Cerebellar cortex (tissue), 1 donor: ENCODE data around the gene SPATA13.

Source experiments
- DNase-seq: peaks from one replicate; pipeline ENCODE4 v3.0.0-alpha.2; 2015; ENCODE audit warnings: low spot score

SPATA13 gene

GRCh38 chr13:24252136-24252535 is 91.6 kb downstream of the SPATA13 start:
- DNase-seq: no peak

GRCh38 chr13:24253520-24254145 is 93.1 kb downstream of the SPATA13 start:
- DNase-seq: no peak

- no peak for DNase-seq
Measured at GRCh38 chr13:24254146-24254841, 93.8 kb downstream of the SPATA13 start.

- DNase-seq: no peak
Measured at GRCh38 chr13:24257497-24257896, 97.0 kb downstream of the SPATA13 start.

GRCh38 chr13:24261566-24261965 is 101.0 kb downstream of the SPATA13 start:
- no peak for DNase-seq

GRCh38 chr13:24263632-24264031 is 103.1 kb downstream of the SPATA13 start:
- no peak for DNase-seq

GRCh38 chr13:24264976-24265375 is 104.5 kb downstream of the SPATA13 start:
- no peak for DNase-seq

GRCh38 chr13:24265453-24265852 is 104.9 kb downstream of the SPATA13 start:
- DNase-seq: no peak

- DNase-seq: no peak
Measured at GRCh38 chr13:24267274-24267673, 106.8 kb downstream of the SPATA13 start.

GRCh38 chr13:24267801-24268200 is 107.3 kb downstream of the SPATA13 start:
- DNase-seq: no peak

- DNase-seq: no peak
Measured at GRCh38 chr13:24269821-24270220, 109.3 kb downstream of the SPATA13 start.

GRCh38 chr13:24270639-24271141 is 110.2 kb downstream of the SPATA13 start:
- peak; percentile 25 for DNase-seq

GRCh38 chr13:24271231-24271600 is 110.7 kb downstream of the SPATA13 start:
- DNase-seq: no peak

- peak; percentile 20 for DNase-seq
Measured at GRCh38 chr13:24271601-24272451, 111.3 kb downstream of the SPATA13 start.

- DNase-seq: no peak
Measured at GRCh38 chr13:24272452-24273161, 112.1 kb downstream of the SPATA13 start.

GRCh38 chr13:24273926-24274325 is 113.4 kb downstream of the SPATA13 start:
- no peak for DNase-seq

GRCh38 chr13:24274452-24275021 is 114.0 kb downstream of the SPATA13 start:
- DNase-seq: no peak

GRCh38 chr13:24275041-24275440 is 114.5 kb downstream of the SPATA13 start:
- no peak for DNase-seq

GRCh38 chr13:24276306-24276705 is 115.8 kb downstream of the SPATA13 start:
- no peak for DNase-seq

GRCh38 chr13:24276861-24277260 is 116.3 kb downstream of the SPATA13 start:
- no peak for DNase-seq

GRCh38 chr13:24277761-24278160 is 117.2 kb downstream of the SPATA13 start:
- DNase-seq: no peak
